NCI-H526 treated with DMSO at 0.1 percent for 48 hours (cell line): ENCODE measurements around the gene PLSCR4.

Experiments
- DNase-seq: peaks from one replicate; lab custom pipeline; 2025; lab: John Stamatoyannopoulos, UW

Gene PLSCR4

DNA sequence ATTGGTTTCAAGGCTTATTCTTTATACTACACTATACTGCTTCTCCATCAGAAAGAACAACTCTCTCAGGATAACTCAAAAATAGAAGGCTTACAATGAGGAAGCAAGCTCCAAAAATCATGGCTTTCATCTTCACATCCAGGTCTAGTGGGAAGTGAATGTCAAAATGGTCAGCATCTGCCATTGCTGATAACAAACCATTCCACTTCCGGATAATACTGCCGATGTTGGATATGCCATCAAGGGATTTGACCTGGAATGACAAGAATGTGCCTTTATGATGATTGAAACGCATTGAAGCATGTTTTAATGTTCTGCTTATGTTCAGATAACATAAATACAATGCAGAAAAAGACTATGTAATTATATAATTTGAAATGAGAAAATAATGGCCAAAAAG, 55.9 kb downstream of the PLSCR4 start:
- no peak for DNase-seq

DNA sequence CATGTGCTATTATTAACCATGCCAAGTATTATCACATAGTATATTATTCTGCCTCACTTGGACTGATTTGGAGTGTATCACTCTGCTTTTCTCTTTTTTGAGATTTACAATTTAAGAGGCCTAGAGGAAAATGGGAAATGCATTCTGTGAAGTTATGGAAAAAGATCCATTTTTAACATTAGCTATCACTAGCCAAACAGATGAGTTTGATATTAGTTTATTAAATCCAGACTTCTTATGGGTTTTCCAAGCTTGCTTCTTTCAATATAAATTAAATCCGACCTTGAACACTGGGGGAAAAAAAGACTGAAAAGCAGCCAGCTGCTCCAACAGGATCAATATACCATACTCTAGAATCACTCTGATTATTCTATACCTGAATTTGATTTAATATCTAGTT, 59.9 kb downstream of the PLSCR4 start:
- DNase-seq, result no peak

DNA sequence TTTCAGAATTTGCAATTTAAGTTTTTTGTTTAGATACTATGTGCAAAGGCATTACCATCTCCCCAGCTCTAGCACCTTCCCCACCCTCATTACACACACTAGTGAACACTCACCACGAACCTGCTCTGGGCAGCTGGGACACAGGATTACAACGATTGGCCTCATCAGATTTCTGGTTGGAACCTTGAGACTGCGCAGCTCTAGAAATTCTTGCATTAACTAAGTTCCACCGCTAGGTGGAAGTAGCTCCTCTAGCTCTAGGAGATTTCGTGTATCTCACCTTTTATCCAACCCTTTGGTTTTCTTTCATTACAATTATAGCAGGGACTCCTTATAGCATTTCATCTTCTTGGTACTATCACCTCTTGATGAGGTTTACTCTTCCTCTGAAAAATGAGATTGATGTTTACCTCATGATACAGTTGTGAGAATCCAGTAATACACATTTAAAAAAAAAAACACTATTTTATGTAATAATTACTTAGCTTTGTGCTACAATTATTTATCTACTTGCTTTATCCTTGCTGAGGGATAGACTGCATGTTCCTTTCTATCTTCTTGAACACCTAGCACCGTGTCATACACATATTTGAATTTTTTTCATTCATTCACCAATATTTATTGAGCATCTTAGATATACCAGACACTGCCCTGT, 61.3 kb downstream of the PLSCR4 start:
- DNase-seq, result peak; percentile 61

DNA sequence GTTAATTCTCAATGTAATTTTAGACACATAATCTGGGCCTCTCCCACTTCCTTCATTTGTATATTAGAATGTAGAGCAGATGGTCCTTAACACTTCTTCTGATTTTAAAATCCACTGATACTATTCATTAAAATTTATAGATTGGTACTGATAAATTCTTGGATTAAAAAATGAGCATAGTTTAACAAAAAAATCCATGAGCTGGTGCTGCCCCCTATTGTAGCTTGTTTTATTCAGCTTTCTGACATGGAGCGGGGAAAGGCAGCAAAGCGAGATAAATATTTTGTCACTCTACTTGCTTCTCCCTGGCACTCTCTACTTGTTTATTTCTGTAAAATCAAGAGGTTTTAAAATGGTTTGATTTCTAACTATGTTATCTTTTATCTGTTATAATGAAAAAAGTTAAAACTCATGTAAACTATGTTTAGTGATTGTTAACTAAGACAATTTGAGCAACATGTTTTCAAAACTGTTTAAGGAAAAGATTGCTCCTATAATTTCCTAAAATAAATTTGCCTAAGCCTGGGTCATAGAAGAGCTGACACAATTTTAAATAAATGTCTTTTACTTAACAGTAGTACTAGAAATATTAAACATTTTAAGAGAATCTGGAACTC, 63.5 kb downstream of the PLSCR4 start:
- peak; percentile 36 for DNase-seq

DNA sequence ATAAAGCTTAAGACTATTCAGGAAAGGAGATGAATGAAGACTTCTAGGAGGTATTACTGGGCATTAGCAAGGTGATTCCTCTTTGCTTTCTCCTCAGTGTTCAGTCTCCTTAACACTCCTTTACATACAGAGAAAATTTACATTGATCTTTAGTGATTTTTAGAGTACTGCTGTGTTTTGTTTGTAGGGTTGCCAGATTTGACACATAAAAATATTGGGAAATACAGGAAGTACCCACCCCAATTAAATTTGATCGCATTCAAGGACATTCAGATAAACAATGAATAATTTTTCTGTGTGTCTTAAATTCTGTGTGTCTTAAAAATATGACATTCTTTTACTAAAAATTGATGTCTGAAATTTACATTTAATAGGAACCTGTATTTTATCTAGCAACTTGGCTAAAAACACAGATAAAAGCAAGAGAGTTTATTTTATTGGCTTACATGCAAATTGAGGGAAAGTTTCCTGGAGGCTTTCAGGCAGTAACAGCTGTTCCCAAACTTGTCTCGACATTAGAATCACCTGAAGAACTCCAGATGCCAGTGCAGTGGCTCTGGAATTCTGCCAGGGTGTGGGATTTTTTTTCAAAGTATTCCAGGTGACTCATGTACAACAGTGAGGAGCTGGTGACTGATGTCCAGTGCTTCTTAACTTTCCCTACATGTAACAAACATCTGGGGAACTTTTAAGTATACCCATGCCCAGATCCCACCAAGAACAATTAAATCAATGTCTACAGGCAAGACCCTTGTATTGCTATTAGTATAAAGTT, 66.5 kb downstream of the PLSCR4 start:
- peak; percentile 25 for DNase-seq

DNA sequence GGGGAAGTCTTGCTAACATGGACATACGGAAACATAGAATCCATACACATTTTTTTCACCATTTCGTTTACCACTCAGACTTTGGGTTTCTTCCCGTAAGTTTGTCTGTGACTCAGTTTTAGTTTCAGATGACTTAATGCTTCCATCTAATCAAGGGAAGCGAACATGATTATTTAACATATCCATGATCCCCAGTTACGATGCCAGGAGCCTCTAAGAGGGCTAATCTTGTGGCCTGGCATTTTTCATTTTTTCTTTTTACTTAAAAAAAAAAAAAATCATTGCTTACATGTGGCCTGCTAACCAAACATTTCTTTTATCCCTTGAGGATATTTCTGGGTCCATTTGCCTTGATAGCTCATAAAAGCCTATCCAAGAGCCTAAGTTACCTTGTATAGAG, 69.7 kb downstream of the PLSCR4 start:
- DNase-seq, result no peak

DNA sequence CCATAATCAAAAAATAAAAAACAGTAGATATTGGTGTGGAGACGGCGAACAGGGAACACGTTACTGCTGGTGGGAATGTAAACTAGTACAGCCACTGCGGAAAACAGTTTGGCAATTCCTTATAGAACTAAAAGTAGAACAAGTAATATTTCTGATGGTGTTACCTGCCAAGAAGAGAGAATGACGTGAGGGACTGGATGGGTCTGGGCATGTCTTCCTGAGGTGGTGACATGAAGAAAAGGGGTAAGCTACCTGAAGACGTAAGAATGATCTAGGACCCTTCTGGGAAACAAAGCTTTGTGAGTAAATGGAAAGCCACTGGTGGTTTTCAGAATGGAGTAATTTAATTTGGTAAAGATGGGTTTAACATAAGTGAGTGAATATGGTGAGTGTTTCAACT, 70.5 kb downstream of the PLSCR4 start:
- no peak for DNase-seq

DNA sequence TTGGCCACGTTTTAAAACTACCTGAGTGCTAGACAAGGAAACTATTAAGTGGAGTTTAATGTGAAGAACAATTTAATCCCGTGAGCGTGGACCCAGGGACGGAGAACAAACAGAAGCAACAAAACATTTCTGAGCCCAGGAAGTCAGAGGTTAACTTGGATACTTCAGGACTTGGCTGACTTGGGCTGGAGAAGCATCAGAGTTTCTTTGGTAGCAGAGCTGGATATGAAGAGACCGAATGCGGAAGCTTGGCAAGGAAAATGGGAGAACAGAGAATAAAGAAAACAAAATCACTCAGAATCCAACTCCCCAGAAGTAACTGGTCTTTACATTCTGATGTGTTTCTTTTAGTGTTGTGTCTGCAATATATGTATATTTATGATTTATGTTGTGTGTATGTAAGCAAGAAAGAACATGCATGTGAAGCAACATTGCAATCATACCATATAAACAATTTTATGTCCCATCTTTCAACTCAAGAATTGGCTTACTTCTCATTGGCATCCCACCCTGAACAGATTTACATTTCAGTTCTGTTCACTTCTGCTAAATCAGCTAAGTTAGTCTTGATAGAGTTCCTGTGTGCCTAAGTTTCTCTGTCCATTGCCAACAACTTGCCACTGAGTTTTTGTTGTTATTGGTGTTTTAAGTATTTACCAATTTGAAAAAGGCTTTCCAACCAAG, 72.8 kb downstream of the PLSCR4 start:
- no peak for DNase-seq

DNA sequence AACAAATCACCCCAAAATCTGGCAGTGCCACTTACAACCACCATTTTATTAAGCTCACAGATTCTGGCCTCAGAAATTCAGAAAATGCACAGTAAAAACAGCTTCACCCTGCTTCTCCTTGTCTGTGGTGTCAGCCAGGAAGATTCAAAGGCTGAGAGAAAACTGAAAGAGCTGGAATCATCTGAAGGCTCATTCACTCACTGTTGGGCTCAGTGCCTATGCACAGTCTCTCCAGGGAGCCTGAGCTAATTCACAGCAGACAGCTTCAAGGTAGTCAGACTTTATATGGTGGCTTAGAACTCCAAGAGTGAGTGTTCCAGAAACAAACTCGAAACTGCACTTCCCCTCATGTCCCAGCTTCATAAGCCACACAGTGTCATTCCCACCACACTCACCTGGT, 73.4 kb downstream of the PLSCR4 start:
- no peak for DNase-seq

DNA sequence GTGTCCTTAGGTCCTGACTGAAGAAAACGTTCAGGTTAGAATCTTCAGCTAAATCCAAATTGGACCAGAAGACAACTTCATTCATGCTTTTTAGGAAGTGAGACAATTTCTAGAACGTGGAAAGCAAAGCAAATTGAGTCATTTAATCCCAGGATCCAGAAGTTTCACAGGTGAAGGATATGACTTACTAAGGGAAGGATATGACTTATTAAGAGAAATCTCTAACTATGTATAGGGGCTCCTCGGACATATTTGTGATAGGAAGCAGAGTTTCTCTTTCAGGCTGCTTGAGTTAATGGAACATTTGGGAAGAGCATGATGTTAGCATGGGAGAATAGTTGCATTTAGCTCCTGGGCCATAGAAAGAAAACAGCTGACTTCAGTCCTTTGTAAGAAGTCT, 73.8 kb downstream of the PLSCR4 start:
- no peak for DNase-seq

DNA sequence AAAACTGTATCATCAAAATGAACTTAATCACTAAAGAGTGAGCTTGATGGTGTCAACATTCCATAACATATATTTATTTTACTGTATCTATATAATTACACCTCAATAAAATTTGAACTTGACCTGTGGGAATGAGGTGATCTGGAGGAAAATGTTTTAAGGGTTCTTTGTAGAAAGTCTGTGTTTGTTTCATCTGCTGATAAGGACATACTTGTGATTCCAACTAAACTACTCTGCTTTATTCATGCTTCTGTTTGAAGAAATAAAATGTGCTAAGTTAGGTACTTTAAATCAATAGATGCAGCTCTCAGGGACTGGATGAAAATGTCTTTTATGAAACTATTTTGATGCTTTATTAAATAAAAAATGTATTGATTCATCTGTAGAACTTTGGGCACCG, 78.3 kb downstream of the PLSCR4 start:
- DNase-seq, result no peak

DNA sequence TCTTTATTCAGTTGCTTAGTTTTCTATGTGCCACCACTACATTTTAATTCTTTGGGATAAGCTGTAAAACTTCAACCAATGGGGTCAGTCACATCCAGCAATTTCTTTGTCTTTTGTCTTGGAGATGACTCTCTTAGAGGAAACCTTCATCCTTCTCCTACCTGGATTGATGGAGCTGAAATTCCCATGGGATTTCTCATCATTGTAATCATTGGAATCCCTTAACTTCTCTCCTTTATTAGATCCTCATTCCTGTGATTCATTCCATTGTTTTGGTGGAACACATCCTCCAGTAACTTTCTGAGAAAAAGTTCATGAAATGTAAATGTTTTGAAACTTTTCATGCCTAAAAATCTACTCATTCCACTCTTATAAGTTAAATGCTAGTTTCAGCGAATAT, 80.3 kb downstream of the PLSCR4 start:
- DNase-seq, result no peak

DNA sequence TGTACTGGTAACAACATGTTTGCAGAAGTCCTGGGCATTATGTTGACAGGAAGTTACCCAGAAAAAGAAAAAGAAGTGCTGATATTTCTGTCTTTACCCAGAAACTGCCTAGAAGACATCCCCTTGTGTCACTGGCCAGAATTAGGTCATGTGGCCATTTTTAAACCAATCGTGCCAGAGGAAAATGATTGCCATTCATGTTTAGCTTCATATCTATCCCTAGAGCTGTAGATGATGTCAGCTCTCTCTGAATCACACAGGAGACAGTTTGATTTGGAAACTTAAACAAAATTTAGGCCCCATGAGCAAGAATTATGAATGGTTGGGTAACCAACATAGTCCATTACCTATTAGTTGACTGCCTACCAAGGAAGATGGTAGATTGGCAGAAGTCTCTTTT, 81.0 kb downstream of the PLSCR4 start:
- DNase-seq, result no peak

DNA sequence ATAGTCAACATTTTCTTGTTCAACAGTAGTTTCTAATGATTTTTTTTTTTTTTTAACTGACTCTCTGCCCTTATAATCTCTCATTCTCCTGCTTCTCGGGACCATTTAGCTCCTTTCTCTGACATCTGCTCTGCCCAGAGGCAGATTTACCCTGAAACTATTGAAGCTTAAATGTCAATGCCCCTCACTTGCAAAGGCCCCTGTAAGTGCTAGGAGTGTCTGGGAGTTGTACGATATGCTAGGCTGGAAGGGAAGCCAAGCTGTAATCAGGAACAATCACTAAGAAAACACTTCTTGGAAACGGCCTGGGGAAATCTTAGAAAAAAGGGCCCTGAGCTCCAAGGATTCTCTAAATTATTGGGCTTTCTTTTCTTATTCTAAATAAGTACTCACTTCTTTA, 84.1 kb downstream of the PLSCR4 start:
- no peak for DNase-seq

DNA sequence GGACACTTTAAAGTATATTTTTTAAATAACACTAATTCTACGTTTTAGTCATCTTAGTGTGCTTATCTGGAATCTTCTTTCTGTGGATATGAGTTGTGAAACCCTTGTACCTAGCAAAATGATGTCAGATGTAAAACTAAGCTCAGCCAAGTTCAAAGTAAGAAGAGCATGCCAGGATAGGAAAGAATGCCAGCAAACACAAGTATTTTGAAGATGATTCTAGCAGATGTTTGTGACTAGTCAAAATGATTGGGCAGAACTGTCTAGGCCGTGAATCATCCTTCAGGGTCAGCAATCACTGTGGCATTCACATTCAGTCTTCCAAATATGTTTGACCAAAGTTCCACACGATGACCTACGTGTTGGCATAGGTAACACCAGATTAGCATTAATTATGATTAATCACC, 84.5 kb downstream of the PLSCR4 start:
- DNase-seq, result no peak

DNA sequence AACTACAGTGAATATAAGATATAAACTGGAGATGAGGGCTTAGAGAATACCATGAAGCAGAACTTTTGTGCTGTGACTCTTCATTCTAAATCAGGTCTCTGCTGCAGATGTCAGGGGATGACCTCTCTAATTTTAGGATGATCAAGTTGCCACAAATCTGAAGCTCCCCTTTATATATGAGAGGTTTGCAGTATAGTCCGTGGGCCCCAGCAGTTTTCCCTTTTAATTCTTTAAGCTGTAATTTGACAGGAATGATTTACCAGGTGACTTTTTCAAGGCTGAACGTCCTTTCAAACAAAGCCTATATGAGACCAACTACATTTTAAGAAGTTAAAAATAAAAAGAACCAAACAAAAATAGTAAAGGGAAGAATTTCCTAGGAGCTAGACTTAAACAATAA, 85.0 kb downstream of the PLSCR4 start:
- DNase-seq, result no peak

DNA sequence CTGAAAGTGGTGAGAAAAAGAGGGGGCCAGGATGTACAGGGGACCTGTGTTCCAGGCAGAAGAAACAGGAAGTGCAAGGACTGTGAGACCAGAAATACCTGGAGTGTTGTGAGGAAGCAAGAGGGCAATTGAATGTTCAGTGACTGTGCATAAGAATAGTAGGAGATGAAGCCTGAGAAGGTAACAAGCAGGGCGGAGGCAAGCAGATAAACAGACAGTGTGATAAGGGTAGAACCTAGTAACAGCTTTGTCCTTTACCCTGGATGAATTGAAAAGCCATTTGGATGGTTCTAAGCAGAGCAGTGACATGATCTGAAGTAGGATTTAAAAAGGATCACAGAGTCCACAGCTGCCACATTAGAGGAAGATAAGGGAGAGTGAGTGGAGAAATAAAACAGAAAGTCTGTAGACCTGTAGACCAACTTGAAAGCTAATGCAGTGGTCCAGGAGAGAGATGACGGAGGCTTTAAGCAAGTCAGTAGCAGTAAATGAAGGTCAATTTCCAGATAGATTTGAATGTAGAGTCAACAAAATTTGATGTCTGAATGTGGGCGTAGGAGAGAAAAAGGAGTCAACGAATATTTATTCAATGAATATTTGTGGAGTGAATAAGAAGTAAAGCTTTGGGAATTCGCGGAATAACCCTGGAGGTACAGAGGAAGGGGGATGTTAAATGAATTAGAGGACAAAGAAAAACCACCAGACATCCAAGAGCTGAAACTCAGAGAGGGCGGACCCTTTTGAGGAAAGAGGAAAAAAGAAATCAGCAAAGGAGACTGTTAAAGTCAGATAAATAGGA, 85.7 kb downstream of the PLSCR4 start:
- DNase-seq, result no peak

DNA sequence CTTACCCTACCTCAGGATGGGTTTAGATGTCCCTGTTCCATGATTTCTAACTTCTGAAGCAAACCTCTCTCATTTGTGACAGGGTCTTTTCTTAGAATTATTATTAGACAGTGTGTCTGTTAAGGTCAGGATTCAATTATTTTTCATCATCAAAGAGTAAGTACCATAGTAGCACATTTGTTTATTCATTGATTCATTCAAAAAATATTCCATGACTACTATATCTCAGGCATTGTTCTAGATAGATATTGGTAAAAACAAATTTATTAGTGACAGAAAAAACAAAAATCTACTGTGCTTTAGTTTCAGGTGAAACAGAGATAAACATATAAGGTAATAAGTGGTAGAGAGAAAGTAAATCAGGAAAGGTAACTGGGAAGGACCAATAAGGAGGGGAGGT, 86.4 kb downstream of the PLSCR4 start:
- DNase-seq, result no peak

DNA sequence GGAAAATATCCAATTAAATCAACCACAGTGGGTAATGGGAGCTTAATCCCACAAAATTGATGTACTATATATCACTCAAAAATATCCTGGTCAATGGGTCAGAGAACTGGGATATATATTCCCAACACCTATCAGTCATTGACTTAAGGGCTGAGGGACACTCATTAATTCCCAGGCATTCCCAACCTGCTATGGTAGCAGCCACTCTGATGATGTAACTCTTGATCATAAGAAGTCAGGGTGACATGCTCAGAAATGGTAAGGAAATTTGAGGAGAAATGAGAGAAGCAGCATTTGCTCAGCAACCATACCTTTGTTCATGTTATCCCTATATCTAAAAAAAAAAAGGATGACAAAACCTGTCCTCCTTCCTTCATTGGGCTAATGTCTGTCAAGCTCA, 86.8 kb downstream of the PLSCR4 start:
- no peak for DNase-seq

DNA sequence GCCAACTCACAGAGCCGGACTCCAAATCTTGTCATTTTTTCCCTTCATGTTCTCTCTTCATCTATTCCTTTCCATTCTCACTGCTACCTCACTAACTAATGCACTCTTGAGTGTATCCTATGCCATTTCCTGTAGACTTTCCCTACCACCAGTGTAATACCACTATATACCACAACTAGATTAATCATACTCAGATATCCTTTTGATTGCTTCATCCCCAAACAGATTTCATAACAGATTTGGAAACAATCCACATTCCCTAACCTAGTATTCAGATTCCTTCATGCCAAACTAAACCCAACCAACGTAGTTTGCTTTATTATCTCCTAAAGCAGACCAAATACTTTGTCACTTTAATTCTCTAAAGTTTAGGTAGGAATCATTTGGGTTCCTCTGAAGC, 87.3 kb downstream of the PLSCR4 start:
- DNase-seq, result no peak

DNA sequence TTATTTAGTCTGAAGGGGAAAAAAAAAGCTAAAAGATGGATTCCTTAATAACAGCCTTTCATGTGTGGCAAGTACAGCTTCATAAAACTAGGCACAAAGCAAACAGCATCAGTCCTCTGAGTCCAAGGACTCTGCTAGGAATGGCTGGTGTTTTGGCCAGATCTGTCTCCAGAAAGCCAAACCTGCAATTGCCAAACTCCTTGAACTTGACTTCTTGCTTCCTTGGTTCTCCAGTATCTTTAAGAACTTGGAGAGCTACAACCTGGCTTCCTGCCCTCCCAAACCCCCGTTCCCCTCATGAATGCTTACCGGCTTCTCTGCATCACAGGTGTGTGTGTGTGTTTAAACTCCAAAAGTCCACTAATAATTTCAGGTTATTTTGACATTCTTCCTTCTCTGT, 88.3 kb downstream of the PLSCR4 start:
- DNase-seq, result no peak

DNA sequence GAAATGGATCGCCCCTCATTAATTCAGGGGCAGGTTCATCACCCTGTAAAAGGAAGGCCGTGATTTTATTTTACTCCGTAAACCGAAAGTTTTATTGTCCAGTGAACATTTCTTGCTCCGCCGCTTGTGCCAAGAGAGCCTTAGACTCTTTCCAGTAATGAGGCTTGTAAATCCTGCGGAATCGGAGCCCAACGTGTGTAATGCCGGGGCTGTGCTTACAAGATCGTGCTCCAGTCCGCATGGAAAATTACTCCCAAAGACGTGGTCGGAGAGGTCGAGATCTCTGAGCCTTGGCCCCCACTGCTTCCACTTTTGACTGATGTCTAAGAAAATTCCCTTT, 89.3 kb downstream of the PLSCR4 start:
- peak; percentile 77 for DNase-seq
